Gastrocnemius medialis (tissue), 4 donors: ENCODE data around the gene SDC3.

Experiments
- CTCF ChIP-seq, 5 experiments: fragments of 450-650 bp in 3 of 5; fragments of 200-600 bp in 2 of 5; sonication (generic) in 2 of 5; IDR thresholded peaks in 4 of 5; conservative IDR thresholded peaks in 1 of 5; 1 replicate in 4 of 5; 2 replicates in 1 of 5; pipeline ENCODE4 v1.5.1; 2016 to 2019; ENCODE audit warnings: antibody characterized with exemption in 5 of 5, mild to moderate bottlenecking in 3 of 5, moderate library complexity in 3 of 5
- POLR2A ChIP-seq, 2 donors: fragments of 450-650 bp; IDR thresholded peaks; one replicate each; pipeline ENCODE4 v1.6.1; 2017; ENCODE audit warnings: antibody characterized with exemption in 2 of 2, mild to moderate bottlenecking in 2 of 2, moderate library complexity in 2 of 2

- TF ChIP-seq CTCF (IDR thresholded peaks at IDR 0.05 in 4 of 5, conservative IDR thresholded peaks at IDR 0.05 in 1 of 5) = no peak
- TF ChIP-seq POLR2A (IDR thresholded peaks at IDR 0.05) = no peak
Observed at GRCh38 chr1:30872033-30872947, 36.3 kb downstream of the SDC3 start.
